ENCODE measurements around the gene RHD.
"Not testable (repeated sequence)": the region's sequence is repeated elsewhere in the genome, so short reads cannot be mapped to it uniquely, and the experiment has no call there.

- not testable (repeated sequence) for TF ChIP-seq CTCF (IDR thresholded peaks at IDR 0.05); JUN (CRISPR knock-in tag; IDR thresholded peaks at IDR 0.05); ELF4 (CRISPR knock-in tag; IDR thresholded peaks at IDR 0.05; ENCODE audit: low read depth); NFATC4 (CRISPR knock-in tag; IDR thresholded peaks at IDR 0.05); ZNF263 (CRISPR knock-in tag; IDR thresholded peaks at IDR 0.05; ENCODE audit: low read depth); OVOL2 (CRISPR knock-in tag; IDR thresholded peaks at IDR 0.05; ENCODE audit: borderline replicate concordance); ETV6 (CRISPR knock-in tag; IDR thresholded peaks at IDR 0.05); NR3C1 (CRISPR knock-in tag; conservative IDR thresholded peaks at IDR 0.05; ENCODE audit: low read depth); USF2 (CRISPR knock-in tag; IDR thresholded peaks at IDR 0.05); FOXK1 (CRISPR knock-in tag; IDR thresholded peaks at IDR 0.05); NR1H2 (CRISPR knock-in tag; IDR thresholded peaks at IDR 0.05)
- TF ChIP-seq, protein P1, sequence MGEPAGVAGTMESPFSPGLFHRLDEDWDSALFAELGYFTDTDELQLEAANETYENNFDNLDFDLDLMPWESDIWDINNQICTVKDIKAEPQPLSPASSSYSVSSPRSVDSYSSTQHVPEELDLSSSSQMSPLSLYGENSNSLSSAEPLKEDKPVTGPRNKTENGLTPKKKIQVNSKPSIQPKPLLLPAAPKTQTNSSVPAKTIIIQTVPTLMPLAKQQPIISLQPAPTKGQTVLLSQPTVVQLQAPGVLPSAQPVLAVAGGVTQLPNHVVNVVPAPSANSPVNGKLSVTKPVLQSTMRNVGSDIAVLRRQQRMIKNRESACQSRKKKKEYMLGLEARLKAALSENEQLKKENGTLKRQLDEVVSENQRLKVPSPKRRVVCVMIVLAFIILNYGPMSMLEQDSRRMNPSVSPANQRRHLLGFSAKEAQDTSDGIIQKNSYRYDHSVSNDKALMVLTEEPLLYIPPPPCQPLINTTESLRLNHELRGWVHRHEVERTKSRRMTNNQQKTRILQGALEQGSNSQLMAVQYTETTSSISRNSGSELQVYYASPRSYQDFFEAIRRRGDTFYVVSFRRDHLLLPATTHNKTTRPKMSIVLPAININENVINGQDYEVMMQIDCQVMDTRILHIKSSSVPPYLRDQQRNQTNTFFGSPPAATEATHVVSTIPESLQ (CRISPR knock-in tag; IDR thresholded peaks at IDR 0.05) = not testable (repeated sequence)
These were observed 4.8 kb upstream of the RHD start for GRCh38 chr1:25267288-25268142.

All from WTC11 (cell line).